NCI-H1694 treated with DMSO at 0.1 percent for 48 hours (cell line): ENCODE data around the gene MASP1.

Experiments
- DNase-seq: peaks from one replicate; lab custom pipeline; 2025; lab: John Stamatoyannopoulos, UW

Gene MASP1

DNA sequence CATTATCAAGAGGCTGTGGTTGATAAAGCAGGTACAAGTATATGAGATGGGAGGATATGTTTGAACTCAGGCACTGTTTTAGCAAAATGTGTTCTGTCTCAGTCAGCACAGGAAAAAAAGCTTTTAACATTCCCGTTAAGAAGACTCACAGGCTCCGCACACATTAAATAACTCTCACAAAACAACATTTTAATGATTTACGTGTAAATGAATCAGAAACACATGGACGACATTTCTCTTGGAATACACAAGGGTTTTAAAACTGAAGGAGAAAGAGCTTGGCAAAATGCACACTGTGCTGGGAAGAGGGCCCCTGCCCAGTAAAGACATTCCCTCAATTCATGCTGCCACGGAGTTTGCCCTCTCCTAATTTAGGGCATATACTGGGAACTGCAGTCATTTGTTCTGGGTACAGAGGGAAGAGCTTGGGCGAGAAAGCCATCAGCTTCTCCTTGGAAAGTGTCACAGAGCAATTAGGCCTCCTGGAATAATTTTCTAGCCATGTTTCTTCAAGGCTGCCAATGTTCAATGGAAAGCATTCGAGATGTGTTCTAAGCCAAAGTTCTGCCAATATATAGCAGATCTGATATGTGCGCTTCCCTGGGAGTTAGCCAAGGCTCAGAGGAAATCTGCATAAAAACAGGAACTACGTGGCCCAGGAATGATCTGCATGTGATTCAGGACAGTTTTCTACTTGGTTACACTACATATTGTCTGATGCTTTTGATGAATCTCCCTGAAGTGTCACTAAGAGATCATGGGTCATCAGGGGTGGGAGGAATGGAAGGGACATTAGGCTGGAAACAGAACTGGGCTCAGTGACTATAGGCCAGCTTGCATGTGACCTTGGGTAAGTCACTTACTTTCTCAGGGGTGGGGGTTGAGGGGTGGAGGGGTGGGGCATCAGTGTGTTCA, 2.2 kb upstream of the MASP1 start:
- DNase-seq, result no peak

DNA sequence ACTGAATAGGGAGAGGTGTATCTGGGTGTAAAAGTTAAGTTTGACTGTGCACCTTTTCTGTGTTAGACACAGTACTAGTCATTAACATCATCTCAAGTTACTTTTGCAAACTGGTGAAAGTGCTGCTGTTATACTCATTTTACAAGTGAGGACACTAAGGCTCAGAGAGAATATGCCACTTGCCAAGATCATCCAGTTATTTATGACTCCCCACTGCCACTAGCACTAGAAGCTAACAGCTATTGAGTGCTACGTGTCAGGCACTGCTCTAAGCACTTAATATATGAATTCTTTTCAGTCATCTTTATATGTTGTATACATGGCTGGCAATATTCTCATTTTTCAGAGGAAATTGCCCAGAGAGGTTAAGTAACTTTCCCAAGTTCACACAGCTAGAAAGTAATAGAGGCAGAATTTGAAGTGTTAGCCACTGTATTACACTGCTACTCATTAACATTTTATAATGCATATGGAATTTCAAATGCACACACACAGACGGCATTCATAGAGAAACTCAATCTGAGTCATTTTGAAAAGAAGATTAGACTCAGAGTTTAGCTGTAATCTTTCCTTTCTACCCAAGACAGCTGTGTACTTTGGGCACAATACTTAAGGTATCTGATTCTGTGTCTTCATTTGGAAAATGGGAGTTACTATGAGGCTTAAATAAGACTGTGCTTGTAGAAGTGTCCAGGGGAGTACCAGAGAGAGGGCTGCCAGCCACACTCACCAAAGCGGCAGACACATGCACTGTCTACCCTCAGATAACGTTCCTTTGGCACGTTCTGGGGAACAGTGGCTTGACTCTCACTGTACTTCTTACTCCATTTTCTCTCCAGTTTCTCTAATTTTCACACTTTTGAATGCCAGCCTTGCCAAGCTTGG, 1.3 kb upstream of the MASP1 start:
- no peak for DNase-seq

DNA sequence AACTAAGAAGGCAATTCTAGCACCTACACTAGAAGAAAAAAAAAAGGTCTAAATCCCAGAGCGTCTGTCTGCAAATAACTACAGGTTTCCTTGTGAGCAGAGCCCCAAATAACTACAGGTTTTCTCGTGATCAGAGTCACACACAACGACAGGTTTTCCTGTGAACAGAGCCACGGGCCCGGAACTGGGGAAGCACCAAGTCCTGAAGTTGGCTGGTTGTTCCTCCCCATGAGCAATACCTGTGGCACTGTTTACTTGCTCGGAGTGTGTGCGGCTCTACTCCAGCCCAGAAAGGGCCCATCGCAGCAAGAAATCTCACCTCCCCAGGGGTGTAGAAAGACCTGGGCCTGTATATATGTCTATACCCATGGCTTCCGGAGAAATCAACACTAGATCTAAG, 644 bp upstream of the MASP1 start:
- no peak for DNase-seq

DNA sequence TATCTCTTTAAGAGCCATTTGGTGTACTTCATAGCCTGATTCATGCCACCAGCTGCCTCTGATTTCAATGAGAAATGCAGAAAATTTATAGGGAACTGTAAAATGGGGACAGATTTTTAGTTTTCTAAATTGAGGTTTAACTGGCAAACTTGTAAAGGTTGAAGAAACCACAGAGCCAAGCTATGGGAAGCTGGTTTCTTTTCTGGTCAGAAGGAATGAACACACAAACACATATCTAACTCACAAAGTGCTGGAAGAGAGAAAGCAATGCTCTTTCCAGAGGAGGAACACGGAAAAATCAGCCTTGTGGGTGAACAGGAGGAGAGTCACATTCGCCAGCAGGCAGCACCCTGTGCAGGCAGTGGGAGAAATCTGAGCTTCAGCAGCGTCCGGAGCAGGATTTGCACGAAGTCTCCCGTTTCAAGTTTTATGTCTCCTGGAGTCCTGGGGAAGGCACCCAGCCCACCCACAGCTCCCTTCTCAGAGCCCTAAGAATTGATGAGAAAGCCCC, 481 bp downstream of the MASP1 start:
- no peak for DNase-seq

DNA sequence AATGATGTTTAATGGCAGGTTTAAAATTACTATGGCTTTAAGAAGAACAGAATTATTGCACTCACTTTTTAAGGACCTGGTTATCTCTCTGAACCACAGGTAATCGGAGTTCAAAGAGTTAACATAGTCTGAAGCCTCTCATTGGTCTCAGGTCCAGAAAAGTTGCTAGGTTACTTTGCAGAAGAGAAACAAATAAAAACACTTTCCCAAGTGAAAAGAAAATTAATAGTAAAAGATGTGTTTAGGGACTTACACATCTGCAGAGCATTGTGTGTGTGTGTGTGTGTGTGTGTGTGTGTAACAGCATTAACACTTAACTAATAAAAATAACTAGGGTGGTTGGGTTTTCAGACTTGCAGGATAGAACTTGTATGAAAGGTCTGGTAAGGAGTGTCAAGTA, 1.0 kb downstream of the MASP1 start:
- DNase-seq, result no peak

DNA sequence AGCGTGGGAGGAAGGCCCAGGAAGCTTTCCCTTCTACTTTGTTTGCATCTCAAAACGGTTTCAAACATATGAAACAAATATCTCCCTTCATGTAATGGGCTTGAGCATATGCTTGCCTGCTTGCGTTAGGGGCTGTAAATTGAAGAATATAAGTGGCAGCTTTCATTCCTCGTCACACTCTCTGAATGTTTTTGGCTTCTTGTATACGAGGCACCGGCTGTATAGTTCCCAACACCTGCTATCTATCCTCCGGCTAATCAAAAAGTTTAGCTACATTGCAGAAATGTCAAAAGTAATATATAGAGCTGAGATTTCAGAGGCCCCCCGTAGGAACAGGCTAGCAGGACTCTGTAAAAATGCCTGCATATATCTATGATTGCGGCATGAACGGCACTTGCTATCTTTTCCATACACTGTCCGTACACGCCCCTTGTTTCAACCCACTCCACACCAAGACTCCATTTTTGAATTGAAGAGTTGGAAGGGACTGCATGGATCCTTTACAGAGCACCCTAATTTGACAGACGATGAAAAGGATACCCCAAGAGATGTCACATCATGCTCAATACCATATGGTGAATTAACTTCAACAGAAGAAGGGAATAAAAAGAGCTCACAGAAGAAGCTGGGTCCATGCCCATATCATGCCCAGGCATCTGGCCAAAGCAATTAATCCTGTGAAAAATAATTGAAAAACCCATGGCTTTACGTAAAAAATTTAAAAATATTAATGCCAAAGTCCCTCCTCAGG, 2.5 kb downstream of the MASP1 start:
- no peak for DNase-seq

DNA sequence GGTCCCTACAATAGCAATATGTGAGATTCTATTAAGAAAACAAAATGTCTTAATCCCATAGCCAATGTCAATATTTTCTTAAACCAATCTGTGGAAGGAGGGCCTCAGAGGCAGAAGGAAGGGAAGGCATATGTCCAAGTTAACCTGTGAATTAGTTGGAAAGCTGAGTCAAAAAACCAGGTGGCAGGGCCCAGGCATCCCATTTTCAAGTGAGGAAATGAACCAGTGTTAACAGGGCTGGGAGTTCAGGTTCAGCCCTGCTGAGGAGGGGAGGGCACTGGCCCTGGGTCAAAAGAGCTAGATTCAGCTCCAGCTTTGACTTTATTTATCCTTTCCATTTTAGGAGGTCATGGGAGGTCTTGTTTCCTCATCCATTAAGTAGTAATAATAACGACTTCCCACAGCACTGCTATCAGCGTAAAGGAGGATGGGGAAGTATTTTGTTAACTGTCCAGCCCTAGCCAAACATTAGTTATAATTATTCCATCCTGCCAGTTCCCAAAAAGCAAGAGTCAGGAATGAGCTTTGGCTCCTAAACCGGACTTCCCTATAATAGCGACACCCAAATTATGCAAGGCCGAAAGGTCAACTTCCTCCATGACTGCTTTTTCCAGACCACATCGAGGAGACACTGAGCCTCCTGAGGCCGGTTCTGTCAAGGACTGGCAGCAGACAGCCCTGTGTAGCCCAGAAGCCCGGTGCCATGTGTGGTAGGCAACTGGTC, 3.2 kb downstream of the MASP1 start:
- DNase-seq, result no peak

DNA sequence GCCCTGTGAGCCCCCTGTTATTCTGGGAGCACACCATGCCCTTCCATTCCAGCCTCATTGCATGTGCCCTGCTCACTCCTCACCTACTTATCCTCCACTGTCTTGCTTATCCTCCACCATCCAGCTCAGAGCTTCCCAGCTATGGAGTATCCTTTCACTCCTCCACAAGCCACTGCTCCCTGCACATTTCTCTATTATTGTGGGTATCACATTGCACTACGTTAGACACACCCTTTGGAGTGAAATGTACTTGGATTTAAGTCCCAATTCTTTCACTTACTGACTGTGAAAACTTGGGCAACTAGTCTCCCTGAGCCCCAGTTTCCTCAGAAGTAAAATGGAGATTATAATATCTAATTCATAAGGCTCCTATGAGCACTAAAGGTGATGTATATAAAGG, 4.3 kb downstream of the MASP1 start:
- no peak for DNase-seq

DNA sequence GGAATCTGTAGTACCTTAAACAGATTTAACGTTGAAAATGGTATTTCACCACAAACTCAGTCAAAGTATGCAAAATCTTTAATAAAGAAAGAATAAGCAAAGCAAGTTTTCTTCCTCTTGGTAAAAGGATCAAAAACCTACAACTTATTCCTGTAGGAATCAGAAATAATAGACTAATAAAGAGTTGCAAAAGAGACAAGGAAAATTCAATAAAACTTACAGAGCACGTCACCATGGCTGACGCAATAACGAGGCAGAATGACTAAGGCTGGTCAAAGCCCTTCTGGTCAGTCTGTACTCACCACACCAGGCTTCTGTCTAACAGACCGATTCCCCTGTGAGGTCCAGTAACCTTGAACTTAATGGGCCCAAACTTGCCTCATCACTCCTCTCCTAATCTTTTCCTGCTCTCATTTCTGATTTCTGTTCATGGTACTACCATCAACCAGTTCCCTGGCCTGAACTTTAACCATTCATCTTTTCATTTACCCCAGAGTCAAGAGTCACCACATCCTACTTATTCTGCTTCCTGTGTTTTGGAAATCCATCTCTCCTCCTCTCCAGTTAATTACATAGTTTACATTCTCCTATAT, 5.0 kb downstream of the MASP1 start:
- DNase-seq, result no peak

DNA sequence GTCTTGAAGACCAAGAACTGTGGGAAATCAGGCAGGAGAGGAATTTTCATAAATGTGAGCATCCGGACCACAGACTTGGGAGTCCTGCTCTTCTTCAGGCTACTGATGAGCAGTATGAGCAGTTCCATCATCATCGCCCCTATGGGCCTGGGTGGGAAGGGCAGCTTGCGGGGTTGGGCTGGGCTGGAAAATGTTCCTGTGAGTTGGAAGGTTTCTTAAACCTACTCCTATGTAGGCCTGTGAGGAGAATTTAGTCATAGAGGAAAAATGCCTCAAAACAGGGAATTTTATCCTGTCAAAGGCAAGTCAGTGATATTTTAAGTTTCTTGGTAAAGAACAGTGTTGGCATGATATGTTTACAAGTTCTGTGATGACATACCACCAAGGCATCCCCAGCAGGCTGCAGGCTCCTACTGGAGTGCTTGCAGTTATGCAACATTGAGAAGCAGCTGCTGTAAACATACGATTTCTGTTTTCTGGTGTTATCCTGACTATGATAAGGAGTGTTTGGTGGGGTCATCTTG, 10.3 kb downstream of the MASP1 start:
- no peak for DNase-seq

DNA sequence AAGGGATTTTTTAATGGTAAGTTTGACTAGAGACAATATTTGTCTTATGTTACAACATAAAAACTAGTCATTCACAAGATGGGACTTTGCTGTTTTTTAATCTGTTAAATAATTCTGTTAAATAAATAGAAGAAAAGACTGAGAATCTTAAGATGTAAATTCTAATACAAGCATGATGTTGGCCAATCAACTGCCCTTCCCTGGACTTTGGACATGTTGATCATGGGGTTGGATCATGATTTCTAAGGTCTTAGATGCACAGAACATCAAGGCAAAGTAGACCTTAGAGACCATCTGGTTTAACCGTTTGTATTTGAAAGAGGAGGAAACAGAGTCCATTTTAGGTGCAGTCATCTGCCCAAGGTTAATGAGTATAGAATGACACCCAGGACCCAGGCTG, 10.9 kb downstream of the MASP1 start:
- no peak for DNase-seq

DNA sequence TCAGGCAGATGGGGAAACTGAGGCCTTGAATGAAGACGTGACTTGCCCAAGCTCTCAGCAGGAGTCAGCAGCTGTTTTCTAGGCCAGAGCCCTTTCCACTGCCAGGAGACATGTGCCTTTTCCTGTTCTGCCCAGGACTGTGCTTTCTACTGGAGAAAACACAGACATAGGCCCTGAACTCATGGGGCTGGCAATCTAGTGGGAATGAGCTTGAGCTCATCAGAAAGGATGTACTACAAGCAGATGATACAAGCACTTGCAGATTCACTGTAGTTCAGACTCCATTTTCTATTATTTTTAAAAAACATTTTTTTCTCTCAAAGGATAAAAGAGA, 14.4 kb downstream of the MASP1 start:
- no peak for DNase-seq

DNA sequence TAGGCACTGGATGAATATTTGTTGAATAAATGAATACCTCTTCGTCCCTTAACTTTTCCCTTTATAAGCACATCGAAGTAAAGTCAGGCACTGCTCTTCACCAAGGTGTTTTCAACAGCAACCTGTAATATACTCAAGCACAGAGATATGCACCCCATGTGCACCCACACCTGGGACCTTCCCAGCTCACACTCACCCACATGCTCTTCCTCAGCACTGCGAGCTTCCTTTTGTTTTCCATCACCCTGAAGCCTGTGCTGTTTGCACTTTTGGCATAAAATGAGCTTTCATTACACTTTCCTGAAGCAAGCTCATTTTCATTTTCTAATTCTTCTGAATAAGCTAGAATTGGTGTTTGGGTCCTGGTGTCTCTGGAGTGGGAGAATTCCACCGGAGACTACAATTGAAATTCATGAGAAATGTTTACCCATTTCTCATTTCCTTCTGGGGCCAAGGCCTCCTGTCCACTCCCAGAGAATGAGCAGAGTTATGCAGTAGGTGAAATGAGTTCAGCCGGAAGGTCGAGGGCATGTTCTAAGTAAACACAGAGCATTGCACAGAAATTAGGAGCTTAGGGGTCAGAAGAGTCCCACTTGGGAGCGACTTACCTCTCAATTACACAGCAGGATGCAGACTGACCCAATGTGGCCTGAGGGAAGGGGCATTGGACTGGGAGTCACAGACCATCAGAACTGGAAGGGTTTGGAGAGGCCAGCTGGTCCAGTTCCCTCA, 15.0 kb downstream of the MASP1 start:
- DNase-seq, result no peak

DNA sequence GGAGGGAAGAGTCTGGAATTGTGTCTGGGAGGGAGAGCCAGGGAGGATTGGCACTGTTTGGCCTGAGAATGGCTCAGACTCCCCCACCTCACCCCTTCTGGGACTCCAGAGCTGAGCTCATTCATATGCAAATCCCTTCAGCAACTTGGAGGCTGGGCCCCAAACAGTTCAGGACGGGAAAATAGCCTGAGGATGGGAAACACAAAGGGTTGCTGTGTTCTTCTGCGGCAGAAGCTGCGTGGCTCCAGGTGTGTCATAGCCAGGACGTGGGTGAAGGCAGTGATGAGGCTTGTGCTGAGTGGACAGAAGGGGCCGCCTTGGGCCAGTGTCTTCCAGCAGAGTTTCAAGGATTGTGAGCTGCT, 16.6 kb downstream of the MASP1 start:
- no peak for DNase-seq

DNA sequence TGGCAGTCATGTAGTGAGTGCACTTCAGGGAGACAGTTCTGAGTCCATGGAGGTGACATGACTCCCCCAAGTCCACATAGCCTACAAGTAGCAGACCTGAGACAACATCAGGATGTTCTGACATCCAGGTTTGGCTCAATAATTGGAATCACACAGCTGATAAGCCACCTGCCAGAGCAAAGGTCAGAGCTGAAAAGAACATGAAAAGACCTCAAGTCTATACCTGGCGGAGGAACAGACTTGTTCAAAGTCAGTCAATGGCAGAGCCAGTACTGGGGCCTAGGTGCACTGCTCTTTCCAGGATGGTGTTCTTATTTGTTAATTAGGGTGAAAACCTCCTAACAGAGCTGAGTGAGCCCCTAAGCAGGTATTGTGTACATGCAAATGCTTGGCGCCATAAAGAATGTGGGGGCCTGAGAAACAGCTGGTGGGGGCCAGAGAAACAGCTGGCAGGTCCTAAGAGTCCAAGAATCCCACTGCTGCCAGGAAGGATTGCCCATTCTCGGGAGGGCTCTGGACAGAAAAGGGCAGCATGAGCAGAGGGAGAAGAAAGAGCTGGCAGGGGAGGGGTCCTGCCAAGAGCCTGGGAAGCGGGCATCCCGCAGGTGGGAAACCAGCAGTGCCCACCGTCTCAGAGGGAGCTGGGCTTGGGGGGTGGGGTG, 17.1 kb downstream of the MASP1 start:
- no peak for DNase-seq

DNA sequence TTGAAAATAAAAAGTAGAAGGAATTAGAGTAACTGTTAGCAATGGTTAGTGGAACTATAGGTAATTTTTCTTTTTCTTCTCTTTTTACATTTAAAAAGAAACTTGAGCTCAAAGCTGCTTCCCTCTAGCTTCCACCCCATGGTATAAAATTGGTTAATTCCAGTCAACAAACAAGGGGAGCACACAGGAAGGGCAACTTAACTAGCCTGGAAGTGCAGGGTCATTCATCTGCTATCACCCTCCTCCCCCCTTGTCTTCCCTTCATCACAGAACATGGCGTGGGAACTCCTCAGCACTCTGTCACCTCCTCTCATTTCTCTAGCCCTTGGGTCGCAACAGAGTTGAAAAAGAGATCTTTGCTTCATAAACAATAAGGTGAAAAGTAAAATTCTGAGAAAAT, 20.0 kb downstream of the MASP1 start:
- no peak for DNase-seq

DNA sequence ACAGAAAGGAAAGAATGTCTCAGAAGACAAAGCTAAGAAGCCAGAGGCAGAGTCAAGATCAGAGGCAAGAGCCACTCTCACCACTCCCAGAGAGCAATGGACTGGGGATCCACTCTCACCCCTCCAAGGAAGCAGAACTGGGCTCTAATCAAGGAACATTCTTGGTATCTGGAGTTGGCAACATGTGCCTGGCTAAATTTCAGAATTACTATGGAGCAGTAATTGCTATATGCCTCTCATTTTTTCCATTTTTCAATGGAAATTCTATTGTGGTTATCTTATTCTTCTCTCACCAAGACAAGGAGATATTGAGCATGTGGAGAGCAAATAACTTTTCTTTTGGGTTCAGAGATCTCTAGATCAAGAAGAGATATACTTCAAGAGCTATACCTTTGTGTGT, 22.1 kb downstream of the MASP1 start:
- DNase-seq, result no peak

DNA sequence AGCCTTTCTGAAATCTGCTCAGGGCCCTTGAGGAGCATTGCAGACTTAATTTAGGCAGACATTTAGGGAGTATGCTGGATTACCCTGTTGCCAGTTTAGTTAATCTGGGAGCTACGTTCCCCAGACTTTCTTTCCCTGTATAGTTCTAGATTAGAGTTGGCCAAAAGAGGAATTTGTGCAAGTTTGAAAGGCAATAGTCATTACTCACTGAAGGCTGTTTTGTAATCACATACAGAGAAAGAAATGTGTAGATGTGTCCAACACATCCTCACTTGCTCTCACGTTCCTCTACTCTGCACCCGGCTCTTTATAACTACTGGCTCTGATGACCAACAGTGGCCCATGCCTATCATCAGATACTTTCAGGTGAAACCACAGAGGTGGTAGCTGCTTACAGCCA, 24.2 kb downstream of the MASP1 start:
- DNase-seq, result no peak

DNA sequence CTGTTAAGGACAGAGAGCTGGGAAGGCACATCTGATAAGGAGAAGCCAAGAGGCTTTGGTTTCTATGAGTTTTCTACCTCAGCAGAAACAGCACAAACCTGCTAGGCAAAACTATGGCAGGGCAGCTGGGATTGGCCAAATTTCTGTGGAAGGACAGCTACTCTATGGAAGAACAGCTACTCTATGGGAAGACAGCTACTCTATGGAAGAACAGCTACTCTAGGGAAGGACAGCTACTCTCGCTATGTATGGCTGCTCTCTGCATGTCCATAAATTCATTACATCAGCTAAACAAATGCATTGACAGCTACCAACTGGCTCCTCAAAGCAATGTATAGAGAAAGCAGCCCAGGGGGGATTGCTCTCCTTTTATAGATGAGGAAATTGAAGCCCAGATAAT, 24.8 kb downstream of the MASP1 start:
- DNase-seq, result no peak

DNA sequence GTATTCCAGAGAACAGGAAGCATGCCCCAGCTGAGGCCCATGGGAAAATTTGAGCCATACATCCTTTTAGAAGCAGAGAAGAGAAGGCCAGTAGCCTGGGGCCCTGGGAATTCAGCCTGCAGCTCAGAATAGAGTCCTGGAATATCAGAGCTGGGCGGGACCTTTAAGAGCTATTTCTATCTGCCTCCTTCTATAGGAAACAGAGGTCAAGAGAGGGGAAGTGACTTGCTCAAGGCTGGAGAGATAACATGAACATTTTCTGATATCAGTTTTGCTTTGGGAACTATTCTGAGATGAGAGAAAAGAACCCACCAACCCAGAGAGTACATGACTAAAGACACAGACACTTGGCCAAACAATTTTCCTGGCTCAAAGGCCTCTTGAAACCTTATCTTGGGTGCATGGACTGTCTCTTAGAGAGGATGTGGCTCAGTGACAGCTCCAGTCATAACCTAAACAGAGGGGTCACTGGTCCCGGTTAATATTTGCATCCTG, 26.0 kb downstream of the MASP1 start:
- DNase-seq, result no peak
